Adrenal gland (tissue), 5 donors: ENCODE measurements around the gene PDGFRB.

Experiments
- CTCF ChIP-seq, 6 experiments: fragments of 450-650 bp in 4 of 6; fragments of 200-600 bp in 2 of 6; sonication (generic) in 1 of 6; IDR thresholded peaks; 1 replicate in 5 of 6; 2 replicates in 1 of 6; pipeline versions ENCODE4 v1.5.1 to v1.8.0; 2016 to 2021; ENCODE audit warnings: antibody characterized with exemption in 6 of 6, mild to moderate bottlenecking in 2 of 6, moderate library complexity in 1 of 6
- POLR2A ChIP-seq, 2 donors: fragments of 450-650 bp; IDR thresholded peaks; one replicate each; pipeline ENCODE4 v1.6.1; 2017; ENCODE audit warnings: antibody characterized with exemption in 2 of 2, mild to moderate bottlenecking in 2 of 2, moderate library complexity in 1 of 2
- donor health status: DM: no; HTN: no; CAD: no.

GRCh38 chr5:150152636-150153462 is 2.8 kb downstream of the PDGFRB start:
- TF ChIP-seq CTCF (IDR thresholded peaks at IDR 0.05) (no peak), POLR2A (IDR thresholded peaks at IDR 0.05) (no peak)
